MV-4-11 (cell line): ENCODE data around the gene IRAK2.

Experiments
- DNase-seq: peaks from one replicate; lab custom pipeline; 2025; lab: John Stamatoyannopoulos, UW

IRAK2 gene

GRCh38 chr3:10284496-10284895 lies 119.8 kb downstream of the IRAK2 start:
- DNase-seq: no peak

- no peak for DNase-seq
Observed at GRCh38 chr3:10285272-10286132, 120.8 kb downstream of the IRAK2 start.

- DNase-seq: no peak
Observed at GRCh38 chr3:10286133-10286524, 121.4 kb downstream of the IRAK2 start.

DNA sequence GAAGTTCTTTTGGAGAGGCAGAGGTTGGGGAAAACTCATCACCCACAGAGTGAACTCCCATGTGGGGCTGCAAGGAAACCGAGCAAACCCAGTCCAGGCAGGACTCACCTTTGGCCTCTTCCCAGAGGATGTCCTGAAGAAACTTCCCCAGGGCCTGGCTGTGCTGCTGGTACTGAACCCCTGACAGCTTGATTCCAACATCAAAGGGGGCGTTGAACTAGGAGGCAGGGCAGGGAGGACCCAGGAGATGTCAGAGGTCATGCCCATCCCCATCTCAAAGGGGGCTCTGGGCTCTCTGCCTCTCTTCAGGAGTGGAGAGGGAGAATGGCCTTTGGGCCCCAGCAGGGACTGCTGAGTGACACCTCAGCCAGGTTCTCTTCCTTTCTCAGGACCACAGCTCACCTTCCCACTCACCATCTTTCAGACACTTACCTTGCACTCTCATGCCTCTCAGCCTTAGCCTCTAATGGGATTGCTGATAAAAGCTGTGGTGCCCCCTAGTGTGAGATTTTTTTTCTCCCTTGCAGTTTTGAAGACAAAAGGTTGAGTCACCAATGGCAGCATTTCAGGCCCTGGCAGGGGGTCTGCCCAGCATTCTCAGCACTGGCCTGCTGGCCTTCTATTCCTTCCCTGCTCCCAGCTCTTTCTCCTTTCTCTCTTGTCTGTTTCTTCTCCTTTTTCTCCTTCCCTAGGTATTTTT lies 122.0 kb downstream of the IRAK2 start:
- no peak for DNase-seq

GRCh38 chr3:10287936-10288574 lies 123.3 kb downstream of the IRAK2 start:
- DNase-seq: no peak

DNA sequence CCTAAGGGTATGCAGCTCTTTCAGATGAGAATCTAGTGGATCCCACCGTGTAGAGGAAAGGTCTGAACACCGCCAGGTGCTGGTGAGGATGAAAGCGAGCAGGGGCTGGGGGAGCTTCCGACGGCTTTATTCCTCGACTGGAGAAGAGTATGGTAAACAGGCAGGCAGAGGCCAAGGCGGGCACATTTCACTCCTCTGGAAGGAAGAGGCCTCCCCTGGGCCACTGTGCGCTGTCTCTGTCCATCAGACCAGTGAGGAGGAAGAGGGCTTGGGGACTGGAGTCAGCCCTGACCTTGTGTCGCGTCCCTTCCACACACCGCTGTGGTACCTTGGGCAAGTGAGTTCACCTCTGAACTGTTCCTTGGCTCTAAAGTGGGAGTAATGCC lies 123.8 kb downstream of the IRAK2 start:
- no peak for DNase-seq

GRCh38 chr3:10289077-10289476 lies 124.4 kb downstream of the IRAK2 start:
- no peak for DNase-seq

- DNase-seq: no peak
Observed at GRCh38 chr3:10289787-10290355, 125.2 kb downstream of the IRAK2 start.

GRCh38 chr3:10290481-10291176 lies 125.9 kb downstream of the IRAK2 start:
- no peak for DNase-seq

GRCh38 chr3:10291641-10292040 lies 126.9 kb downstream of the IRAK2 start:
- no peak for DNase-seq

GRCh38 chr3:10292505-10293419 lies 128.0 kb downstream of the IRAK2 start, which contains the start of gene GHRL:
GHRL (minus strand) TSS chr3:10292947; CDS start chr3:10290180, 2,767 bp downstream.
- DNase-seq: peak; percentile 94
